Fibroblast of skin of right quadriceps (primary cell): ENCODE results near the gene ZNF638.
"Not testable (repeated sequence)": the region's sequence is repeated elsewhere in the genome, so short reads cannot be mapped to it uniquely, and the experiment has no call there.

Source experiments
- DNase-seq: peaks from one replicate; pipeline ENCODE4 v3.0.0-alpha.2; 2013

ZNF638 gene

DNA sequence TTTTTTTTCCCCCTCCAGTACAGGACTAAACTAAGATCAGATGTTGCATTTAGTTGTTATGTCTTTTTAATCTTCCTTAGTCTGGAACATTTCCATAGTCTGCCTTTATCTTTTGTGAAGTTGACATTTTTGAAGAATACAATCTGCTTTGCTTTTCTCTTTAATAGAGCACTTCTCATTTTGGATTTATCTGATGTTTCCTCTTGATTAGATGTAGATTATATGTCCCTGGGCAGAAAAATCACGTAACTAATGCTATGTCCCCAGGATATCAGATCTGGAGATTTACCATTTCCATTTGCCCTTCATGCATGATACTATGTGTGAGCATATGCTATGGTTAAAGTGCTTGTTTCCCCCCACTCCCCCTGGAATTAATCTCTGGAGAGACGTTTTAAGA lies 6.2 kb downstream of the ZNF638 start:
- DNase-seq = no peak

DNA sequence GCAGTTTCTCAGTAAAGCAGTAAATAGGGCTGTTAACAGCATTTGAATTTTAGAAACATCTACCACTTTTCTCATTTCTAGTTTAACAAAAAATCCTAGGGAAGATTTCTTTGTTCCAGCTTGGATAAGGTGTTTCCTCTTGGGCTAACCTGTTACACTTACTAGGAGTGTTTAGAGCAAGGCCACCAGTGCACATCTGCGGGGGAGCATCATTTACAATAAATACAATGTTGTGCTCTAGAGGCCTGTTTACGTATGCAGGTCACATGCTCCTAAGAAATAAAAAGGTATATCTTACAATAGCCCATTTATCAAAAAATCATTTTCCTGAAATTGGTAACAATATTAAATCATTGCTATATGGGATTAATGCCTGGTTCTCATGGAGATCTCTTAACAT lies 8.1 kb downstream of the ZNF638 start:
- DNase-seq = no peak

DNA sequence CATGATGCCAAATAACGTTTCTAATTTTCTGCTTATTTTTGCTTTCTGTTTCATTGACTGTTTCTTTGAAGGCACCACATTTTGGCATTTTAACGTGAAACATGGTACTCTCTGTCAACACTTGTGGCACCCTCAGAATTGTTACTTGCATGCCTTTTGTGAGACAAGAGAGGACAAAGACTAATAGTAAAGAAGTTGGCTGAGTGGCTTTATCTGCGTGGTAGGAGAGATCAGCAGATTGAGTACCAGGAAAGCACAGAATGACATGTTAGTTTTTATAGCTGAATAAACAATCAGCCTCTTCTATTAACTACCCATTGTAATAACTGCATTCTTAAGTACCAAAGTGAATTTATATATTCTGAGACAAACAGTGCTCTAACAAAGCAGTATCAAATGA lies 8.6 kb downstream of the ZNF638 start:
- no peak for DNase-seq

DNA sequence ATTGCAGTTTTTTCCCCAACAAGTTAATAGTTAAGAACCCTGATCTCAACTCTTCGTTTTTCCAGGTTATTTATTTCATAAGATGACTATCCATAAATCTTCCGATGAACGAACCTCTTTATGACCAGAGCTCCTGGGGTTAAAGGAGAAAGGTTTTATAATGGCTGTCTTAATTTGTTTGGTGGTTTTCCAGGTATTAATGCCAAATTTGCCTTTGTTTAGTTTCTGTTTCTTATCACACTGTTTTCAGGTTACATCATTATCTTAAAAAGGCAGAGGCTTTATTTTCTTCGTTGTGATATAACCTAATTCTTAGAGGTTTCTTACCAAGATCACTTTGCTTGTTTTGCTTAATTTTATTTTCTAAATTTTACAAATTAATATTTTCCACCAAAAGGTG lies 10.1 kb downstream of the ZNF638 start:
- DNase-seq = no peak

DNA sequence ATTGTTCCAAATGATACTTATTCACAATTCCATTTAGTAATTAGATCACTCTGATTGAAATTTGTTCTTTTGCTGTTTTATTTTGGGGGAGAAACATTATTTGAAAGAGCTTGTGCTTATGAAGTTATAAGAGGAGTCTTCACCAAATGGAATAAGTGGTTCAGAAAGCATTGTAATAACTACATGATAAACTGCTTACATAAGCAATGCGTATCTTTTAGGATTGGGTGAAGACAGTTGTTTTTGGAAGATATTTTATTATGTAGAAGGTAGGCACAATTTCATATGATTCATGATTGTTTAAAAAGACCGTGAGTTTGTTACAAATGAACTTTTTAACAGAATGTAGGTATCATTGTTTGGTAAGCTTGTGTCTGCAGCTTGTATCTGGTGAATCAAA lies 14.5 kb downstream of the ZNF638 start:
- no peak for DNase-seq

DNA sequence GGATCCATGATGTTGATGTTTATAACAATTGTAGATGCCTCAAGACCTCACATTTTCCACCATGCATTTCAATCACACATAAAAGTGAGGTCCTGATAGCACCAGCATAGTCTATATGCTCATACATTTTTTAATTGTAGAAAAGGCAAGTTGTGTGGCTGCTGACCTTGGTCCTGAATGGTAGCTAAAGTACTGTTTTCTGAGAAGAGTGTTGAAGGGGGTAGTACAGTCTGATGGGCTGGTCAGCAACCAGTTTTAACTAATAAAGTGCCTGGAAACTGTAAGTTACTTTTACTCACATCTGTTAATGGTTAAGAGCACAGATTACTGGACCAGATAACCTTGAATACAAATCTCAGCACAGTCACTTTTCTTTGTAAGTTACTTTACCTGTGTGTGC lies 15.9 kb downstream of the ZNF638 start:
- peak; percentile 12 for DNase-seq

DNA sequence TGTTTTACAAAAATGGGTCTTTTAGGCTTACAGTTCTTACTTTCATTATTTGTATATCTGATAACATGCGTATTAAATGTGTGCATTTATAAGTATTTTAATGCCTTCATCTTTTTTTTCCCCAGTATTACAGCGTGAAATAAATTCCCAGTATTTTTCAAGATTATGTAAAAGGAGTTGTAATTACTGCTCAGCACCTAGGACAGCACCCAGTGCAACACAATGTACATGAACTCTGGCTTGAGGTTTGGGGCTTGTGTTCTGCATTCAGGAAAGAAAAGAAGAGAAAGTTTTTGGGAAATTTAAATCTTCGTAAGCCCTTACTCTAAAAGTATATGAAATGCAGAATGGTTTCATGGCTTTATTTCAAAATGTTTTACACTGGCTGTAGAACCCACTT lies 16.7 kb downstream of the ZNF638 start:
- peak; percentile 36 for DNase-seq

DNA sequence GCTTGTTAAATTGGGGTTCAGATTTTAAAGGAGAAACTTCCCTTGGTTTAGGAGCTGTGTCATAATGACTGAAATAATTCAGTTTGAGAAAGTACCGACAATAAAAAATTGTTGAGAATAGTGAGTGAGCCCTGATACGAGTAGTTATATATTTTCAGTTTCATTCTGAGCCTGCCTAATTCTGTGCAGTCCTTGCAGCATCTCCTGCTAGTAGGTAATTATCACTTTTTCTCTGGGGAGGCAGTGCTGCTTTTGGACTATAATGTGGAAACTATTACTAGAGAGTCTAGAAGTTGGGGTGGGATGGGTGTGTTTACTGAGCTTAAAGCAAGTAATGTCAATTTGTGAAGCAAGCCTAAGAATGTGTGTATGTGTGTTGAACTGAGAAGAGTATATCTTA lies 21.7 kb downstream of the ZNF638 start:
- no peak for DNase-seq

DNA sequence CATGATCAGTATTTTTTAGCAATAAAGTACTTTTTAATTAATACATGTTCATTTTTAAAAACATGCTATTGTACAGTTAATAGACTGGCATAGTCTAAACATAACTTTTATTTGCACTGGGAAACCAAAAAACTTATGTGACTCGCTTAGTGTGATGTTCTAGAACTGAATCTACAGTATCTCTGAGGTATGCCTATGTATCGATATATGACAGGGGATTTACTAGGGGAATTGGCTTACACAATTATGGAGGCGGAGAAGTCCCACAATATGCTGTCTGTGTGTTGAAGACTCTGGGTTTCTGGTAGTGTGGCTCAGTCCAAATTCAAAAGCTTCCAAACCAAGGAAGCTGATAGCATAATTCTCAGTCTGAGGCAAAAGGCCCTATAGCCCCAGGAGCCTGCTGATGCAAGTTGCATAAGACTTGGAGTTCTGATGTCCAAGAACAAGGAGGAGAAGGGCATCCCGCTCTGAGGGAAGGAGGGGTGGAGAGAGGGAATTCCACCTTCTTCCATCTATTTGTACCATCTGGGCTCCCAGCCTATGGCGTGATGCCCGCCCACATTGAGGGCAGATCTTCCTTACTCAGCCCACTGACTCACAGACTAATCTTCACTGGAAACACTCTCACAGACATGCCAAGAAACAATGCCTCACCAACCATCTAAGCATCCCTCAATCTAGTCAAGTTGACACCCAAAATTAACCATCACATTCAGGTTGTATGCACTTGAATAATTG lies 27.5 kb downstream of the ZNF638 start:
- DNase-seq = peak; percentile 29

DNA sequence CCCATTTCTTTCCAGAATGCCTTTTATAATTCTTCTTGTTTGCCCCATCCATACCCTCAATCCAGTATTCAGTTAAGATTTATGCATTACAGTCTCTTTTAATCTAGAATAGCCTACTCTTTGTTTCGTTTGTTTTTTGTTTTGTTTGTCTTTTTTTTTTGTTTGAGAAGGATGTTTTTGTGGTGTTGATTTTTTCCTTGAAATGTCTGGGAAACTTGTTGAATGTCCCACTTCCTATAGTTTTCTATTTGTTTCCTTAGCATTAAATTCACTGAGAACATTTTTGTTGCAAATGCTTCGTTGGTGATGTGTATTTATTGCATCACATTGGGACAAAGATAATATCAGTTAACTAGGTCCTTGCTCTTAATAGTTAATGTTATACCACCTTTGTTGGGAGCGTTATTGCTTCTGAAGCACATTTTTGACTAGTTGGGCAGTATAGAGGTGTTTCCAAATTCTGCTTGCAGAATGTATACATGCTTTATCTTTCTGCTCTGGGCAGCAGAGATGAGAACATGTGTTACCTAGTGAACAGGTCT lies 28.9 kb downstream of the ZNF638 start:
- no peak for DNase-seq

DNA sequence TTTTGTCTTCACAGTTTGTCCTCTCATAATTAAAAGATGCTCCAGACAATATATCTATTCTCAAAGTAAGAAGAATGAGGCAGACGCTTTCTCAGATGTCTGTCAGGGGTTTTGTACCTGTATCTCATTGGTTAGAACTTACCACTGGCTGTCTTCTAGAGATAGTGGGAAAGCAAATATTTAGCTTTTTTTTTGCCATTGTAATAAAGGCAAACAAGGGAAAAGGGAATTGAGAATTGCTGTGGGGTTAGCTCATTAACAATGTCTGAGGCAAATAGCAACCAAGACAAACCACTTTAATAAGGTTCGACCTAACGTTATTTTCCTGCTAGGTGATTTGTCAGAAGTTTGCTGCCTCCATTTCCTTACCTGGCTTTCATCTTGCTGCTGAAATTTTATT lies 30.0 kb downstream of the ZNF638 start:
- DNase-seq = no peak

DNA sequence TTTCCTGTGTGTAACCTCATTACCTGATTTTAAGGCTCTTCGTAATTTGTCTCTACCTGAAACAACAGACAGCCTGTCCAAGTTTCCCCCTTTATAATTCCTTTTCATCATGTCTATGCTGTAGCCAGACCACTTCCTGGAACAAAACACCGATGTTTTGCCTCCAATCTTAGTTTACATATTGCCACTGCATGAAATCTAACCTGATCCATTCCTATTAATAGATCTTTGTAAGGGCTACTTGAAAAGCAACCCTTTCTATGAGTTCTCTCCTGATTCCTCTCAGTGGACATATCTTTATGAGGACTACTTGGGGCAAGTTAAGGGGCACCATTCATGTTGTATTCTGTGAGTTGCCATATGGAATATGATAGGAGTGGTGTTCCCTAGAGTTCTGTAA lies 30.9 kb downstream of the ZNF638 start:
- no peak for DNase-seq

DNA sequence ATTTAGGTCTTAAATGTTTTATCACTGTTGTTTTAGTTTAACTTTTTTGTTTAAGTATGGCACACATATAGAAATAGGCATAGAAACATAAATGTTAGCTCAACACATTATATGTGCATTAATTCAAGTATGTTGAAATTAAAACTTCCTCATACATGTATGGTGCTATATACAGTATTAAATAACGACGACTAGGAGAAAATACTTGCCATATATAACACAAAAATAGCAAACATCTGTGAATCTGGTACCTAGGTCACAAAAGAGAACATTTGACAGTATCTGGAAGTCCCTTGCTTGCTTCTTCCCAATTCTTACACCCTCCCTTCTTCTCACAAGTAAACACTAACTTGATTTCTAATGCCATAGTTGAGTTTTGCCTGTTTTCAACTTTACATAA lies 38.4 kb downstream of the ZNF638 start:
- DNase-seq = no peak

DNA sequence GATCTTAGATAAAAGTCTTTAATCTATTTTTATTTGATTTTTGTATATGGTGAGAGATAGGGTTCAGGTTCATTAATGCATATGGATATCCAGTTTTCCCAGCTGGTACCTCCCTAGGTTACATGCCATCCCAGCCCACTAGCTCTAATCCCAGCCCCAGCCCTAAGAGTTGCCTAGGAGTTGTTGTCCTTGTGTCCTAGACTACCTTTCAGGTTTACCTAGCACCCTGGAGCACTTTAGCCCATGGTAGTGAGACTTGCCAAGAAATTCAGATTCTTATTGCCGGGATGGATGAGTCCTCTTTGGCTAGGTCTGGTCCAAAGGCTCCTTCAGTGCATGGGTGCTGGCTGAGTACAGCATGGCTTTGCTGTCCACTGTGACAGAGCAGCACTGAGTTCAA lies 40.5 kb downstream of the ZNF638 start:
- DNase-seq = no peak

DNA sequence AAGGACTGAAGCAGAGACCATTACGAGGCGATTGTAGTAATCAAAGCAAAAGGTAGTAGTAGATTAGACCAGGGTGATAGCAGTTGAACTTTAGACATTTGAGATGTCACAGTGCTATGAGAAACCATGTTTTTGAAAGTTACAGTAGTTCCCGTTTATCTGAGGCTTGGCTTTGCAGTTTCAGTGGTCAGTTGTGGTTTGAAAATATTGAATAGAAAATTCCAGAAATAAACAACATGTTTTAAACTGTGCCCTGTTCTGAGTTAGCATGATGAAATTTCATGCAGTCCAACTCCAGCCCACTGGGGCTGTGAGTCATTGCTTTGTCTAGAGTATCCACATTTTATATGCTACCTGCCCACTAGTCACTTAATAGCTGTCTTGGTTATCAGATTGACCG lies 47.5 kb downstream of the ZNF638 start:
- DNase-seq = peak; percentile 72

DNA sequence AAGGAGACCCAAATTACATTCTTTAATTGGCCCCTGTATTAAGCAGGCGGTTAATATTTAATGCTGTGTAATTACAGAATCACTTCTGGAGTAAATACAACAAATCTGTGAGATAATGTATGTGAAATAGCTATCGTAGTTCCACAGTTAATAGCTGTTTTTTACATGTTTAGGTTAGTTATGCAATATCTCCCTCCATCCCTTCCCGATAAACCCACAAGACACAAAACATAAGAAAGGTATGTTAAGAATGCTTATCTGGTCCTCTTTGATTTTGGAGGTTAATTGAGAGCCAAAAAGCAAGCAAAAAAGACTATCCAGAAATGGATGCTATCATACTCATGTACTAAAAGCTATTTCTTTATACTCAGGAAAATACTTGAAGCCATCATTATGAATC lies 49.1 kb downstream of the ZNF638 start:
- DNase-seq = peak; percentile 46

DNA sequence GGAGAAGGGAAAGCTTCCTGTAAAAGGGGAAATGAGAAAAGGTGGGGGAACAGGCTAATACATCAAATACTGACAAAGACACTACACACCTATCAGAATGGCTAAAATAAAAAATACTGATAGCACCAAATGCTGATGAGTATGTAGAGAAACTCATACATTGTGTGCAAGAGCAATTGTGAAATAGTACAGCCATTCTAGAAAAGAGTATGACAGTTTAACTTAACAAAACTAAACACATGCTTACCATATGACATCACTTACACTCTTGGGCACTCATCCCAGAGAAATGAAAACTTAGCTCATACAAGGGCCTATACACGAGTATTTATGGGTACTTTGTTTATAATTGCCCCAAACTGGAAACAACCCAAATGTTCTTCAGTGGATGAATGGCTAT lies 53.4 kb downstream of the ZNF638 start:
- DNase-seq = peak; percentile 78

DNA sequence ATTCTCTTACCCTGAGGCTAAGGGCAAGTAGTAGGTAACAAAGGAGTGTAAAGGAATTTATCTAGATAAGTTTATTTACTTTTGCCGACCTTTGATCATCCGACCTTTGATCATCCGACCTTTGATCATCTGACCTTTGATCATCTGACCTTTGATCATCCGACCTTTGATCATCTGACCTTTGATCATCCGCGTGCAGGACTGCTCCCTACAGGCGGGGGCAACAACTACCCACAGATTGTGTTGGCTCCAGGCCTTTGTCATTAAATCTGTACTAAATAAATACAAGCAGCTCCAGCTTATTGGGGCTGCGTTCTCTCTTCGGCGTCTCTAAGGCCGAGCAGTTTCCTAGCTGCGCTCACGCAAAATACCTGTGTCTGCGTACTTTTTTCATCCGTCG lies 56.6 kb downstream of the ZNF638 start:
- DNase-seq = no peak

DNA sequence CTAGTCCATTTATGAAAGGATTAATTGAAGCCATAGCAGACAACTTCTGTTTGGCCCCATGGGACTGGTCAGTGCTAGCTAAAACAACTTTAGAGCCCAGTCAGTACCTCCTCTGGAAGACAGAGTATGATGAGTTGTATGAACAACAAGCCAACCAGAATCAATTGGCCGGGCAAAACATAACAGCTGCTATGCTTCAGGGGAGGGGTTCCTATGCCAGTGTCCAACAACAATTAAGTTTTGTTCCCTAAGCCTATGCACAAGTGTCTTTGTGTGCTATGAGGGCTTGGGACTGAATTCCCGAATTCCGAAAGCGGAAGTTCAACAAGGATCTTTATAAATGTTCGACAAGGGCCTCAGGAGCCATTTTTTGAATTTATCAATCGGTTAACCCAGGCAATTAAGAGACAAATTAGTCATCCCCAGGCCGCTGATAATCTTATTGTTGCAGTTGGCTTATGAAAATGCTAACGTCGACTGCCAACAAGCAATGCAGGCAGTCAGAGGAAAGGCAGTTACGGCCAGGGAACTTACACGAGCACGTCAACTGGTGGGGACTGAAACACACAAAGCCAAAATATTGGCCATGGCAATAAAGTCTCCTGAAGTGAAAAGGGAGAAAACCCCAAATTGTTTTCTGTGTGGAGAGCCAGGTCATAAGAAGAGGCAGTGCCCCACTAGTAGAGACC lies 57.9 kb downstream of the ZNF638 start:
- no peak for DNase-seq

DNA sequence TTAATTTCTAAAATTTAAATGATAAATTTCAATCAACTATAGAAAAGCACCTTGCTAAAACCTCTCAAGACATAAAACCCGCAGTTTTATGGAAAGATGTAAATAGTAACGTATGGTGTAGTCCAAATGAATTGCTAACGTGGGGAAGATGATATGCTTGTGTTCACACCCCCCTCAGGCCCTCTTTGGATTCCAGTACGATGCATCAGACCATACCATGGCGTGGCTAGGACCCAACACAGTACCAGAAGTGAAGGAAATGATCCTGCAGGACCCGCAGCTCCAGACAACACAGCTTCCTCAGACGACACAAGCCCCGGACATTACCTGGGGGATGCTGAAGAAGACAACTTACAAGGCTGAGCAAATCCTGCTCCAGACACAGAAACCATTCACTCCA lies 61.6 kb downstream of the ZNF638 start:
- DNase-seq = no peak

DNA sequence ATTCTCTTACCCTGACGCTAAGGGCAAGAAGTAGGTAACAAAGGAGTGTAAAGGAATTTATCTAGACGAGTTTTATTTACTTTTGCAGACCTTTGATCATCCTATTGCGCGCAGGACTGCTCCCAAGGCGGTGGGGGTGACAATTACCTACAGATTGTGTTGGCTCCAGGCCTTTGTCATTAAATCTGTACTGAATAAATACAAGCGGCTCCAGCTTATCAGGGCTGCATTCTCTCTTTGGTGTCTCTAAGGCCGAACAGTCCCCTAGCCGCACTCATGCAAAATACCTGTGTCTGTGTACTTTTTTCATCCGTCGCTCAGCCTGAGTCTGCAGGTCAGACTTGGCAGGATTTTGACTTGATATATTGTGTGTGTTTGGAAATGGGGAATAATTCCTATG lies 63.9 kb downstream of the ZNF638 start:
- no peak for DNase-seq

DNA sequence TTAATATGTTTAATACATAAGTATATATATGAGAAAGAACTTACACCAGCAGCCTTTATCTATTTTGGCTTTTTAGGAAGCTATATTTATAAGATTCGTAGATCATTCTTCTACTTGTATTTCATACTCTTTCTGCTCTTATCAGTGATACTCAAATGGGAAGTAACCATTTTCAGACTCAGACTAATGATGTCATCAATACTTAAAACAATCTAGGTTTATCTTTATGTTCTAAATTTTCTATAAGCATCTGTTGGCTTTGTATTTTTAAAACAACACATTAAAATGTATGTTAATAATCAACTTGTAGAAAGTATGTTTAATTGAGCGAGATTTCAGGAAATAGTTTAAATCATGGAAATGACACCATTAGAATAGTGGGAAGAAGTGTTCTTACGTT lies 70.8 kb downstream of the ZNF638 start:
- DNase-seq = no peak

DNA sequence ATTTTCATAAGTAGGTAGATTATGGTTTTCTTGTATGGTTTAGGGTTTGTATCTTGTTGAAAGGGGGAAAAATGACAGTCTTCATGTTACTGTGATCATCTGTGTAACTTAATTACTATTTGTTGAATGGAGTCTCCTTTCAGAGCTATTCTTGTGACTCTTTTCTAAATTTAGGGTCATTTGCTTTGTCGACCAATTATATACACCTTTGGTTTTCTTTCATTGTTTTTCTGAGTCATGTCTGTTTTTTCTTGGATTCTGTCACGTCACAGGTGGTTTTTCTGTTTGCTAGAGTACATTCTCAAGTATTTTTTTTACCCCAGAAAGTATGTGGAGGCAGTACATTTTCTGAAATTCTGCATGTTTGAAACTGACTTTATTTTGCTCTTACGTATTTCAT lies 78.0 kb downstream of the ZNF638 start:
- DNase-seq = no peak

DNA sequence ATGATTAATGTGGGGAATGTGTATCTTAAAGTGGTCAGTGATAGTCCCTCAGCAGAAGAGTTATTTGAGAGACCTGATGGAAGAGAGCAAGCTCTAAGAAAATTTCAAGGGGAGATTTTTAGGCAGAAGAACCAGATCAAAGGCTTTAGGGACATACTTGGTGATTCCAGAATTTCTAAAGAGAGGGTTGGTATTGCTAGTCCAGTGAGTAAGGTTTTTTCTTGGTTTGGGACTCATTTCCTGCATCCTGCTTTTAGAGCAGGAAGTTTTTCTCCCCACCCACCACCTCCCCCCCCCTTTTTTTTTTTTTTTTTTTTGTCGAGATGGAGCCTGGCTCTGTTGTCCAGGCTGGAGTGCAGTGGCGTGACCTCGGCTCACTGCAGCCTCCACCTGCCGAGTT lies 79.1 kb downstream of the ZNF638 start:
- DNase-seq = no peak

DNA sequence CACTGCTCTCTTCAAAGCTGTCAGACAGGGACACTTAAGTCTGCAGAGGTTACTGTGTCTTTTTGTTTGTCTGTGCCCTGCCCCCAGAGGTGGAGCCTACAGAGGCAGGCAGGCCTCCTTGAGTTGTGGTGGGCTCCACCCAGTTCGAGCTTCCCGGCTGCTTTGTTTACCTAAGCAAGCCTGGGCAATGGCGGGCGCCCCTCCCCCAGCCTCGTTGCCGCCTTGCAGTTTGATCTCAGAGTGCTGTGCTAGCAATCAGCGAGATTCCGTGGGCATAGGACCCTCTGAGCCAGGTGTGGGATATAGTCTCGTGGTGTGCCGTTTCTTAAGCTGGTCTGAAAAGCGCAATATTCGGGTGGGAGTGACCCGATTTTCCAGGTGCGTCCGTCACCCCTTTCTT lies 85.3 kb downstream of the ZNF638 start:
- not testable (repeated sequence) for DNase-seq
